HG02759 (cell line): Measurements from ENCODE around the gene FITM1.

Experiments
- ATAC-seq: cut with Tn5 transposase; IDR thresholded peaks from one replicate; pipeline ENCODE4 v1.9.1; 2021; ENCODE audit warnings: mild to moderate bottlenecking, moderate library complexity; ENCODE audit not compliant: unreplicated experiment

Gene FITM1, protein sequence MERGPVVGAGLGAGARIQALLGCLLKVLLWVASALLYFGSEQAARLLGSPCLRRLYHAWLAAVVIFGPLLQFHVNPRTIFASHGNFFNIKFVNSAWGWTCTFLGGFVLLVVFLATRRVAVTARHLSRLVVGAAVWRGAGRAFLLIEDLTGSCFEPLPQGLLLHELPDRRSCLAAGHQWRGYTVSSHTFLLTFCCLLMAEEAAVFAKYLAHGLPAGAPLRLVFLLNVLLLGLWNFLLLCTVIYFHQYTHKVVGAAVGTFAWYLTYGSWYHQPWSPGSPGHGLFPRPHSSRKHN

DNA sequence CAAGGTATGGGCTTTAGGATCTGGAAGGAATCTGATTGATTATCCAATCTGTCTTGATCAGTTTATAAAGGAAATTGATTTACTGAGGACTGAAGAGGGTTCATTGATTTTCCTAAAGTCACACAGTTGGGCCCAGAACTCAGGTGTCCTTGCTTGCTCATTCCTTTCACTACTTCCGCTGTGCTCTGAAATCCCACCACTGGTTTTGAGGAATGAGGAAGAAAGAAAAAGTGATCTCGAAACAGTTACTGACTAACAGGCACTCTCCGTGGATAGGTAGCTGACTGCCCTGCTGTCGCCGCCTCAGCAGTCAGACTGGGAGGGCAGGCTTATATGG lies at the start of gene FITM1:
Gene FITM1 (plus strand): TSS at position 280 of the 337 bp plus-strand sequence. CDS start 905 bp downstream, outside the sequence.
- no peak for ATAC-seq

DNA sequence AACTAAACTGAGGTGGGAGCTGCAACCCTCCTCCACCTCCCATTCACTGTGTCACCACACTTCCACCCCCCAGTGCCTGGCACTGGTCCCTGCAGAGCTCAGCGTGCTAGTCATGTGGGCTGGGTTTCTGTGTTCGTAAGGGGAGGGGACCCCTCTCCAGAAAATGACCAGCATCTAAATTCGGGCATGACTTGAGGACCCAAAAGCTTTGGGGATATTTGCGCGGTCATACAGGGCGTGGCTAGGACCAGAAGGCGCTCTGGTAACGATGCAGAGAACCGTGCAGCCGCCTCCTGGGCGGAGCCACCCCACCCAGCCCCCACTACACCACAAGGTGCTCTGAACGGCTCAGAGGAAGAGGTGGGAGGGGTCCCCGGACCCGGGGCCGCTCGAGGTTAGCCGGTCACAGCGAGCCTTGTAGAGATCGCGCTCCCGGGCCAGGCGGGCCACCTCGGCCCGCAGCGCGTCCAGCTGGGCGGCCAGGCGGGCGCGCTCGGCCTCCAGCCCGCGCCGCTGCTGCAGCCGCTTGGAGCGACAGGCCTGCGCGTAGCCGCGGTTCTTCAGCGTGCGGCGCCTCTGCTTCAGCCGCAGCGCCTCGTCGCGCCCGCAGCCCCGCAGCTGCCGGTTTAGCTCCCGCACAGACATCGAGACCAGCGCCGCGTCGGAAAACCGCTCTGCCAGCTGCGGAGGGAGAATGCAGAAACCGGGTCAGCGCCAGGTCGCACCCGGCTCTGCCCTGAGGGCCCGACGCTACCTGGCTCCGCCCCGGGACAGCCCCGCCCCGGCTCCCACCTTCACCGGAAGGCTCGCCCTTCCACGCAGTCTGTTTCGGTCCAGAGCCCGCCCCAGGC lies 49.3 kb upstream of the FITM1 start:
- ATAC-seq: peak; percentile 94

DNA sequence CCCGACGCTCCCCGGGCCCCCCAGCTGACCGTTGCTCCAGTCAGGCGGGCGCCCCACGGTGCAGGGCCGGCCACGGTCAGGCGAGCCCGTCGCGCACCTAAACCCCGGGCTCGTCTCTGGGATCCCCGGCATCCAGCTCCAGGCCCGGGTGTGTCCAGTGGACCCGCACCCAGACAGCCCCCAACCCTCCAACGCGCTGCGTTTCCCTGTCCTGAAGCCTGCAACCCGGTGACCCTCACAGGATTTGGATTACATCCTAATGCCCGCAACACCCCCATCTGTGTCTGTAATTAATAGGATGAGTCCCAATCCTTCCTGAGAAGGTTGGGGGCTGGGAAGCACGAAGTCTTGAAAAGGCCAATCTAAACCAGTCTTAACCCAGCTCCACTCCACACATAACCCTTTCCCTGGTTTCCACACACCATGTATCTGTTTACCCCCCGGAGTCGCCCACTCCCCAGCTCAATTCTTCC lies 48.7 kb upstream of the FITM1 start:
- no peak for ATAC-seq

GRCh38 chr14:24082411-24083080 lies 47.9 kb upstream of the FITM1 start:
- ATAC-seq: no peak

DNA sequence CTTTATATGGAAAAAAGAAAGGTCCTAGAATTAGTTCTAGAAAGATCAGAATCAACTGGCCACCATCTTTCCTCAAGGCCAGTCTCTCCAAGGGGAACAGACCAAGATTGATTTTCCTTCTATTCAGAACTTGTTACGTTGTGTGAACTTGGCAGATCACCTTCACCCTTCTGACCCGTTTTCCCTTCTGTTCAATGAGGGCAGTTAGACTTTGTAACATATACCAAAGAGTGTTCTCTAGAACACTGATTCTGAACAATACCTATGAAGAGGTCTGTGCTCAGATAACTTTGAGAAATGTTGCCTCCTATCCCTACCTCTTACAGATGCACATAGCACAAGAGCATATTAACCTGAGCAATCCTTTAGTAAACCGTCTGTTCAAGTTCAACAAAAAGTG lies 47.0 kb upstream of the FITM1 start:
- ATAC-seq: no peak

DNA sequence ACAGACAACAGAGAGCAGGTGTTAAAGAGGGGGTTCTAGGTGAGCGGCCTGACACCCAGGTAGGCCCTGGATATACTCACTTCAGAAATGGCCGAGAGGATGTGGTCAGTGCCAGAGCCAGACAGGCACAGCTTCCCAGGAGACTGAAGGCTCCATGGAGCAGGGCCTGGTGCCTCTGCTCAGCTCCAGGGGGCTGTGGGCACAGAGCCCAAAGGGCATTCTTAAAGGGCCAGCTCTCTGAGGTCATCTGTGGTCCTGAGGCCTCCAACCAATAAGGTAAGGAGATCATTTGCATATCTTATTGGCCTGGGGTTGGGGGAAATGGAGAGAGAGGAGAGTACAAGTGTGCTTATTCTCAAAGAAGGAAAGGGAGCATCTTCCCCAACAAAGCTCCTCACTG lies 46.0 kb upstream of the FITM1 start:
- ATAC-seq: no peak

- no peak for ATAC-seq
Measured at GRCh38 chr14:24085215-24085614, 45.2 kb upstream of the FITM1 start.

- no peak for ATAC-seq
Measured at GRCh38 chr14:24086193-24086955, 44.1 kb upstream of the FITM1 start.

DNA sequence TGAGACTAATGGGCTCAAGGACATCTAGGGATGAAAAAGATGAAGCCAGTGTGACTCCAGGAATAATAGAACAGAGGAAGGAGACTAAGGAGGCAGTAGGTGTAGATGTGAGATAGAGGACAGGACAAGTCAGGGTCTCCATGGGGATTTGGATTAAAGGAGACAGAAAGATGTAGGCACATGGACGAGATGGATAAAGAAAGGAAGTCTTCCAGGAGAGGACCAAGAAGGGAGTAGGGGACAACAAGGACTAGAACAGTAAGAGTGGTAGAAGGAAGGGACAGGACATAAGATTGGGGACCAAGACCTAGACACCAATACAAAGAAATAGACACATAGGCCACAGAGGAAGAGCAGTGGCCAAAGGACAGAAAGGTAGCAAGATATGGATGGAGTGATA lies 43.5 kb upstream of the FITM1 start:
- ATAC-seq: no peak

GRCh38 chr14:24088095-24088494 lies 42.4 kb upstream of the FITM1 start:
- ATAC-seq: no peak

DNA sequence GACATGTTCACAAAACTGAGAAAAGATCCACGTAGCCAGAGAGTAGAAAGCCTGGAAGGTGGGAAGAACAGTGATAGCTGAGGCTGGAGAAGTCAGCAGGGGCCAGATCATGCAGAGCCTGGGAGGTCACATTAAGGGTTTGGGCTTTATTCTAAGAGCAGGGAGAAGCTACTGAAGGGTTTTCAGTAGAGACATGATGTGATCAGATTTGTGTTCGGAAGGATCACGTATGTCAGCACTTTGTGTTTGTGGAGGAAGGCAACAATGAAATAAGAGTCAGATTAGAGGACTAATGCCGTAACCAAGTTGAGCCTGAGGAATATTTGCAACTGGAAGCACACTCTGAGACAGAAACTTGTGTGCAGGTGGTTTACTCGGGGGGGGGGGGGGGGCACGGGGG lies 40.6 kb upstream of the FITM1 start:
- ATAC-seq: no peak

- ATAC-seq: no peak
Measured at GRCh38 chr14:24092110-24092504, 38.4 kb upstream of the FITM1 start.

- ATAC-seq: no peak
Measured at GRCh38 chr14:24092505-24093206, 37.8 kb upstream of the FITM1 start.

GRCh38 chr14:24093207-24093900 lies 37.1 kb upstream of the FITM1 start:
- ATAC-seq: no peak

DNA sequence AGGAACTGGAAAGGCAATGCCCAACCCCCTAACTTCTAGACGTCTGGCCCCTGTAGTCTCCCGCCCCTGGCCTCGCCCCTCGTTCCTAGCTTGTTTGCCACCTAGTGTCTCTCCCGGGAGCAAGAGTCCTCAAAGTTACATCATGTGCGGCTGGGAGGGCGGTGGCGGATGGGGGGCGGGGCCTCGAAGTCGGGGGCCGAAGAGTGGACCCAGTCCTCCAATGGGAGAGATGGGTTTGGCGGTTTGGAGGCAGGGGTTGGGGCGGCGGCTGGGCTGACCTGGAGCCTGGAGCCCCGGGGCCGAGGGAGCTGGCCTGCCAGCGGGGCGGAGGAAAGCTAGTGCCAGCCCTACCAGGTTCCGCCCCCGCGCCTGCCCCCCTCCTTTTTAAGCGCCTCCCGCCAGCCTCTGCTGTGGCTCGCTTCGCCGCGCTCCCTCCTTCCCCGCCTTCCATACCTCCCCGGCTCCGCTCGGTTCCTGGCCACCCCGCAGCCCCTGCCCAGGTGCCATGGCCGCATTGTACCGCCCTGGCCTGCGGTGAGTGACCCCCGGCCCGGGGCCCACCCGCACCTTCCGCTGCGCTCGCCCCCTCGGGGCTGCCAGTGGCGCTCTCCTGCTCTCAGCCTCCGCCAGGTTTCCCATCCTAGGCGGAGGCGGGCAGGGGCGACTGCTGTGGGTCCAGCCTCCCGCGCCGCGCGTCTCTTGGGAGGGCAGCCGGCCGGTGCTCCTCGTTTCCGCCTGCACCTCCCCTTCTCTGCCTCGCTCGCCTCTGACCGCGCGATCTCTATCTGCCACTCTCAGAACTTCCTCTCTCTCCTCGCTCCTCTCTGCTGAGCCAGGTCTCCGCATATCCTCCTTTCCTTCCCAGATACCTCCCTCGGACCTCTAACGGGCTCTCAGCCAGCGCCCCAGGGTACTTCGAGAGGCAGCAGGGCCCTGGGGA lies 36.3 kb upstream of the FITM1 start, which contains the start of gene PCK2:
Gene PCK2 (plus strand): TSS at position 411 of the 940 bp plus-strand sequence. CDS start 95 bp downstream, at position 506.
- ATAC-seq: peak; percentile 49

DNA sequence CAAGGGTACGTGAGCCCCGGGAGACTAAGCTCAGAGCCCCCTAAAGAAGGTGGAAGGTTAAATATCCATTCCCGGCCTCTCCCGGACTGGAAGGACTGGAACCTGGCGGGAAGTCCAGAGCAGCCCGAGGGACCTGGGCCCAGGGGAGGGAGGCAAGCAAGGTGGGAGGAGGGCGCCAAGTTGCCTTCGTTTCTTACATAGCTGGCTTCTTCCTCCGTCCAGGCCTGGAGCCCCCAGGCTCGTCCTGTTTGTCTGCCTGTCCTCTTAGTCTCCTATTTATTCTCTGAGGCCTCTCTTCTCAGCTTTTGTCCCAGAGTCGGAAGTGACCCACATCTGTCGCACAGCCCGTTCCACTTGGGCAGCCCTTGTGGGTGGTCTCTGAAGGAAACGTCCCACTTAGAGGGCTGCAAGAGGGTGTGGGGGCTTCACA lies 35.6 kb upstream of the FITM1 start:
- peak; percentile 1 for ATAC-seq

DNA sequence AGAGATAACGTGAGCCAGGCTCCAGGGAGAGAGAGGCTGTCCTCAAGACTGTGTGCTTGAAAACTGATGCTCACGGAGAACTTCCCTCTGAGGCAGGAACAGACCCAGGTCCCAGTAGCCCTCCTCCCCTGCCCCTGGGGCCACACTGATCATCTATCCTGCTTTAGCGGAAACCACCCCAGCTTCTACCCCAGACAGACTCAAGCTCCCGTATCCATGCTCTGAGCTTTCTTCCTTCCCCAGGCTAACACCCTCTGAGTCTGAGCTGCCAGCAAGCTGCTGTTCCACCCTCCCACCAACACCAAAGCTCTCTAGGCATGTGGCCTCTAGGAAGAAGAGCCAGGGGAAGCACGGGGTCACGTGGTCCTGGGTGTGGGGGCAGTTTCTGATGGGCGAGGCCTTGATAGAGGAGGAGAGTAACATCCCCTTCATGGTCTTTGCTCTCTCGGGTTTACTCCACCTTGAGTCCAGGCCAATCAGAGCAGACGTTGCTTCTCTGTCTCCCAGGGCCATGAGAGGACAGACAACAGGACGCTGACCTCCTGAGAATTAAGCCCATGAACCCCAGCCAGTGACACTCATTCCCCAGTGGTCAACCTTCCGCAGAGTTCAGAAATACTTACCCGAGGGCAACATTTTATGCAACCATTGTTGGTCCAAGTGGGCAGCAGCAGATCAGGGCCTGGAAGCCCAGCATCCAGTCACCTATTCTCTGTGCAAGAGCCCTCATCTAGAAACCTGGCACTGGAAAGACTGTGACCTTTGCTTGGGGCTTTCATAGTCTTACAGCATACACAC lies 35.0 kb upstream of the FITM1 start:
- peak; percentile 74 for ATAC-seq
